ENCODE measurements around the gene TRIM8. TPM values are rescaled to one million over a fixed set of nuclear protein-coding genes. Genes with fewer than 3 reads are reported as not detected.
A peak's percentile ranks its signal among the peaks of the same experiment; 100 is the strongest.

Gene TRIM8
- total RNA-seq, 1 experiment from 2014 or later = 91.6 TPM

DNA sequence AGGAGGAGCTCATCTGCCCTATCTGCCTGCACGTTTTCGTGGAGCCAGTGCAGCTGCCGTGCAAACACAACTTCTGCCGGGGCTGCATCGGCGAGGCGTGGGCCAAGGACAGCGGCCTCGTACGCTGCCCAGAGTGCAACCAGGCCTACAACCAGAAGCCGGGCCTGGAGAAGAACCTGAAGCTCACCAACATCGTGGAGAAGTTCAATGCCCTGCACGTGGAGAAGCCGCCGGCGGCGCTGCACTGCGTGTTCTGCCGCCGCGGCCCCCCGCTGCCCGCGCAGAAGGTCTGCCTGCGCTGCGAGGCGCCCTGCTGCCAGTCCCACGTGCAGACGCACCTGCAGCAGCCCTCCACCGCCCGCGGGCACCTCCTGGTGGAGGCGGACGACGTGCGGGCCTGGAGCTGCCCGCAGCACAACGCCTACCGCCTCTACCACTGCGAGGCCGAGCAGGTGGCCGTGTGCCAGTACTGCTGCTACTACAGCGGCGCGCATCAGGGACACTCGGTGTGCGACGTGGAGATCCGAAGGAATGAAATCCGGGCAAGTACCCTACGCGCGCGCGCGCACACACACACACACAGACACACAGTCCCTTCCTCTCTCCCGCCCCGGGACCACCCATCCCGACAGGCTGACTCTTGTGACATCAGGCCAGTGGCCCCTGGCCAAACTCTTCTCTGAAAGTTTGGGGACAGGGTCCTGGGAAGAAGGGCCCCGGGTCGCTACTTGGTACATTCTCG lies 538 bp downstream of the TRIM8 start:
- H4K20me1 ChIP-seq (ENCODE audit: insufficient read depth) = no peaks in the 10 kb centered on the region; the same call in 1 of the 2 replicates
- H2AFZ ChIP-seq (ENCODE audit: low read depth, low read length, poor library complexity, severe bottlenecking) = no peak overlapping the region

More for the DNA sequence above, 538 bp downstream of the TRIM8 start:
- H3K9ac ChIP-seq (ENCODE audit: low read length) = peak overlapping the region; percentile 67
- H3K4me2 ChIP-seq (ENCODE audit: low read length) = peak overlapping the region; percentile 95
- peak overlapping the region; percentile 79 to 97 for H3K4me3 ChIP-seq (replicated peaks in 1 of 2; ENCODE audit: low read depth in 1 of 2, low read length in 2 of 2)
- H3K36me3 ChIP-seq (ENCODE audit: control insufficient read depth in 1 of 2, insufficient read depth in 2 of 2, low read length in 2 of 2) = peaks cover 2 to 12% of the 10 kb centered on the region in 2 experiments; a peak in 1 of 4 replicates
- peak overlapping the region; percentile 86 for H3K27ac ChIP-seq (ENCODE audit: low read depth, low read length)
- peaks cover 56% of the 10 kb centered on the region for H3K79me2 ChIP-seq (ENCODE audit: insufficient read depth, low read length)
- ChIA-PET RAD21 (ENCODE audit: low non-redundant PET in 1 of 2, low total read pairs in 2 of 2, uncharacterized antibody in 2 of 2, unreplicated experiment in 2 of 2) (interaction anchor here (0.7 to 1.3 kb wide), 3 partner anchors 25 to 57 kb away, joined by 4 to 9 read pairs (median 5); no protein-coding TSS in a partner anchor), POLR2A (interaction anchor here (0.6 to 1.6 kb wide), 4 partner anchors 13 to 194 kb away, joined by 3 to 5 read pairs (median 3); no protein-coding TSS in a partner anchor), CTCF (interaction anchor here (0.7 to 2.8 kb wide), 8 partner anchors 25 to 415 kb away, joined by 3 to 13 read pairs (median 5); partner anchors contain the start of genes ACTR1A and SUFU)
- TF ChIP-seq CBX3 (IDR thresholded peaks at IDR 0.05; ENCODE audit: low read depth) = no peak
- no peak for TF ChIP-seq EZH2phosphoT487 (IDR thresholded peaks at IDR 0.05; ENCODE audit: borderline replicate concordance)
- no peak for TF ChIP-seq RAD21 (IDR thresholded peaks at IDR 0.05; ENCODE audit: low read depth)
- peak in 2 of 3 experiments; percentile 77 to 90; a peak in 4 of 6 replicates for TF ChIP-seq CTCF (IDR thresholded peaks at IDR 0.05 in 2 of 3, conservative IDR thresholded peaks at IDR 0.05 in 1 of 3; ENCODE audit: borderline replicate concordance in 1 of 3, insufficient read depth in 1 of 3, low read depth in 2 of 3, low read length in 2 of 3)
- TF ChIP-seq POLR2A (IDR thresholded peaks at IDR 0.05; ENCODE audit: borderline replicate concordance, extremely low read depth, insufficient read depth, insufficient read length) = peak; percentile 53
- peak; percentile 94 for TF ChIP-seq ZFX (IDR thresholded peaks at IDR 0.05)
- TF ChIP-seq SIN3A (IDR thresholded peaks at IDR 0.05; ENCODE audit: low read depth) = no peak
- TF ChIP-seq, protein P1, sequence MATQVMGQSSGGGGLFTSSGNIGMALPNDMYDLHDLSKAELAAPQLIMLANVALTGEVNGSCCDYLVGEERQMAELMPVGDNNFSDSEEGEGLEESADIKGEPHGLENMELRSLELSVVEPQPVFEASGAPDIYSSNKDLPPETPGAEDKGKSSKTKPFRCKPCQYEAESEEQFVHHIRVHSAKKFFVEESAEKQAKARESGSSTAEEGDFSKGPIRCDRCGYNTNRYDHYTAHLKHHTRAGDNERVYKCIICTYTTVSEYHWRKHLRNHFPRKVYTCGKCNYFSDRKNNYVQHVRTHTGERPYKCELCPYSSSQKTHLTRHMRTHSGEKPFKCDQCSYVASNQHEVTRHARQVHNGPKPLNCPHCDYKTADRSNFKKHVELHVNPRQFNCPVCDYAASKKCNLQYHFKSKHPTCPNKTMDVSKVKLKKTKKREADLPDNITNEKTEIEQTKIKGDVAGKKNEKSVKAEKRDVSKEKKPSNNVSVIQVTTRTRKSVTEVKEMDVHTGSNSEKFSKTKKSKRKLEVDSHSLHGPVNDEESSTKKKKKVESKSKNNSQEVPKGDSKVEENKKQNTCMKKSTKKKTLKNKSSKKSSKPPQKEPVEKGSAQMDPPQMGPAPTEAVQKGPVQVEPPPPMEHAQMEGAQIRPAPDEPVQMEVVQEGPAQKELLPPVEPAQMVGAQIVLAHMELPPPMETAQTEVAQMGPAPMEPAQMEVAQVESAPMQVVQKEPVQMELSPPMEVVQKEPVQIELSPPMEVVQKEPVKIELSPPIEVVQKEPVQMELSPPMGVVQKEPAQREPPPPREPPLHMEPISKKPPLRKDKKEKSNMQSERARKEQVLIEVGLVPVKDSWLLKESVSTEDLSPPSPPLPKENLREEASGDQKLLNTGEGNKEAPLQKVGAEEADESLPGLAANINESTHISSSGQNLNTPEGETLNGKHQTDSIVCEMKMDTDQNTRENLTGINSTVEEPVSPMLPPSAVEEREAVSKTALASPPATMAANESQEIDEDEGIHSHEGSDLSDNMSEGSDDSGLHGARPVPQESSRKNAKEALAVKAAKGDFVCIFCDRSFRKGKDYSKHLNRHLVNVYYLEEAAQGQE (IDR thresholded peaks at IDR 0.05; ENCODE audit: low read depth) = no peak
- TF ChIP-seq MAX (IDR thresholded peaks at IDR 0.05) = no peak
- TF ChIP-seq POLR2AphosphoS5 (IDR thresholded peaks at IDR 0.05; ENCODE audit: low read depth, low read length) = peak; percentile 72
- no peak for TF ChIP-seq SRF (IDR thresholded peaks at IDR 0.05; ENCODE audit: low read depth)
- TF ChIP-seq TCF7L2 (IDR thresholded peaks at IDR 0.05; ENCODE audit: borderline replicate concordance, extremely low read depth, insufficient read depth, insufficient read length) = peak; percentile 64
- no peaks in the 10 kb centered on the region for H3K9me2 ChIP-seq (ENCODE audit: insufficient read depth)
- intact Hi-C loops (cut with micrococcal nuclease) = loop anchor here (2.0 to 5.0 kb wide), 2 partner anchors 70 to 1583 kb away; partner anchors contain the start of genes ARL3, KAZALD1 and SFXN2
- no TSS peak for BruUV-seq (replicated peaks)
- H3K9me3 ChIP-seq (ENCODE audit: control insufficient read depth in 1 of 2, insufficient read depth in 1 of 2, low read depth in 1 of 2, low read length in 2 of 2) = no peaks in the 10 kb centered on the region
- peaks cover 17 to 43% of the 10 kb centered on the region in 2 experiments for H3K4me1 ChIP-seq (ENCODE audit: control insufficient read depth in 1 of 2, insufficient read depth in 2 of 2, low read length in 2 of 2)
- peak; percentile 51 for ATAC-seq
- no peaks in the 10 kb centered on the region for H3K27me3 ChIP-seq (ENCODE audit: insufficient read depth, low read length)
- peak; percentile 80 for DNase-seq (ENCODE audit: low read depth, low spot score)
